NB4 (cell line): ENCODE results near the gene MADD.

Experiments
- CTCF ChIP-seq: IDR thresholded peaks from one replicate; pipeline ENCODE4 v1.5.1; 2012; ENCODE audit warnings: low read depth, low read length
- MAX ChIP-seq: IDR thresholded peaks from 2 replicates; pipeline ENCODE4 v1.6.1; 2011; ENCODE audit warnings: low read depth, low read length
- POLR2A ChIP-seq: IDR thresholded peaks from 2 replicates; pipeline ENCODE4 v1.6.1; 2011; ENCODE audit warnings: mild to moderate bottlenecking; ENCODE audit not compliant: insufficient read length; ENCODE audit errors: extremely low read depth

GRCh38 chr11:47260366-47260765 is 9.6 kb upstream of the MADD start:
- TF ChIP-seq CTCF (no peak), POLR2A (no peak), MAX (no peak)
